GM18526 (cell line): Measurements from ENCODE around the gene GTPBP2.
A peak's percentile ranks its signal among the peaks of the same experiment; 100 is the strongest.

Experiments used
- POLR2A ChIP-seq: IDR thresholded peaks from 3 replicates; pipeline ENCODE4 v1.6.1; 2011; ENCODE audit not compliant: insufficient read length; ENCODE audit errors: extremely low read depth

GTPBP2 gene

DNA sequence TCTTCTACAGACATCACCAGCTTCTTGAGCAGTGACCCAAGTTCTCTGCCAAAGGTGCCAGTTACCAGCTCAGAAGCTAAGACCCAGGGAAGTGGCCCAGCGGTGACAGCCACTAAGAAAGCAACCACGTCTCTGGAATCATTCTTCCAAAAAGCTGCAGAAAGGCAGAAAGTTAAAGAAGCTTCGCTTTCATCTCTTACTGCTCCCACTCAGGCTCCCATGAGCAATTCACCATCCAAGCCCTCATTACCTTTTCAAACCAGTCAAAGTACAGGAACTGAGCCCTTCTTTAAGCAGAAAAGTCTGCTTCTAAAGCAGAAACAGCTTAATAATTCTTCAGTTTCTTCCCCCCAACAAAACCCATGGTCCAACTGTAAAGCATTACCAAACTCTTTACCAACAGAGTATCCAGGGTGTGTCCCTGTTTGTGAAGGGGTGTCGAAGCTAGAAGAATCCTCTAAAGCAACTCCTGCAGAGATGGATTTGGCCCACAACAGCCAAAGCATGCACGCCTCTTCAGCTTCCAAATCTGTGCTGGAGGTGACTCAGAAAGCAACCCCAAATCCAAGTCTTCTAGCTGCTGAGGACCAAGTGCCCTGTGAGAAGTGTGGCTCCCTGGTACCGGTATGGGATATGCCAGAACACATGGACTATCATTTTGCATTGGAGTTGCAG, 15.2 kb downstream of the GTPBP2 start:
- TF ChIP-seq POLR2A: no peak

DNA sequence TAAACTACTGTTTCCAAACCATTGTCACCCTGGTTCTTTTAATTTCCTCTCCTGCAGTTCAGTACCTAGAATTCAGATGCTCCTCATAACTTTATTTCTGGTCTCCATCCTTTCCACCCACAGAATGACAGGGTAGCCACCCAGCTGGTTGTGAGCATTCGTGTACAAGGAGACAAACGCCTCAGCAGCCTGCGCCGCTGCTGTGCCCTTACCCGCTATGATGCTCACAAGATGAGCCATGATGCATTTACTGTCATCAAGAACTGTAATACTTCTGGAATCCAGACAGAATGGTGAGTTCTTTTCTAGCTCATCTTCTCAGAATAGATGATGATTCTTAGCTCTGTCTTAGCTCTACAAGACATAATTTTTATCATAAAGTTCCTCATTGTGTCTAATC, 18.6 kb downstream of the GTPBP2 start:
- TF ChIP-seq POLR2A: no peak

DNA sequence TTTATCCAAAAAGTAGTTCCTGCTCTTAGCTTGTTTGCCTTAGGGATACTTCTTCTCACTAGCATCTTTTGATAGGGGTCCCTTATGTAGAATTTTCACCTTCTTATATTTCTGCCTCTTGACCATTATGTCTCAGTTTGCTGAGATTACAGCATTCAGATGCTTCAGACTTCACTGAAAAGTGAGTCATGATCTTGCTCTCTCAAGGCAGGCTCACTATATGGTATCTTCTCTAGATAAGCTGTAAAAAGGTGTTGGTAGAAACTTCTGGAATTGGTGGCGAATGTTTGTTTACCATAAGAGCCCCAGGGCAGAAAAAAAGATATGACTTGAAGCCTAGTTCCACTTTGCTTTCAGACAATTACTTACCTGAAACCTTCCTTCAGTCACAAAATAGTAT, 19.7 kb downstream of the GTPBP2 start:
- TF ChIP-seq POLR2A: no peak

DNA sequence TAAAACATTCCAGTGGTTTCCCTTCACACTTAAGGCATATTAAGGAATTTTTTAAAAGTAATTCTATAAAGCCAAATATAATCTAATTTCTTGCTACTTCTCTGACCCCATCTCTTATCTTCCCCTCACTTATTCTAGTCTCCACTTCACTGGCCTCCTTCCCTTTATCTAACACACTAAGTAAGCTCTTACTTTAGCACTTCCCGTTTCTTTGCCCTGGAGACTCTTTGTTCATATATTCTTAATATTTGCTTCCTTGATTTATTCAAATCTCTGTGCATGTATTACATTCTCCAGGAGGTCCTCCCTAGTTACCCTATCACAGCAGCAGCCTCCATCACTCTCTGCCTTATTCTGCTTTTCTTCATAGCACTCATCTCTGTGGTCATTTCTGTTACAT, 20.3 kb downstream of the GTPBP2 start:
- TF ChIP-seq POLR2A: no peak

DNA sequence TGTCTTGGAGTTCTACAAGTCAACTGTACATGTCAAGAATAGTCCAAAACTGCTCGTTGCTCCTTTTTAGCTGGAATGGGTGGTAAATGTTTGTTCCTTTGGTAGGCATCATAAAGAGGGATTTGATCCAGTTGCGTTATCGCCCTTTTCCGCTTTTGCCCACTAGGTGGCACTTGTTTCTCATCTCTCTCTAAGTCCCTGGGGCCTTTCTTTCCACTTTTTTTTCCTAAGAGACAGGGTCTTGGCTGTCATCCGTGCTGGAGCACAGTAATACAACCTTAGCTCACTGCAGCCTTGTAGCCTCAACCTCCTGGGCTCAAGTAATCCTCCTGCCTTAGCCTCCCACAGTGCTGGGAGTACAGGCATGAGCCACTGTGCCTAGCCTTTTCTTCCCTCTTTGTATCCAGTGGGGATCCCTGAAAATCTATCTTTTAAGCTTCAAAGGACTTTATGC, 20.7 kb downstream of the GTPBP2 start:
- no peak for TF ChIP-seq POLR2A

DNA sequence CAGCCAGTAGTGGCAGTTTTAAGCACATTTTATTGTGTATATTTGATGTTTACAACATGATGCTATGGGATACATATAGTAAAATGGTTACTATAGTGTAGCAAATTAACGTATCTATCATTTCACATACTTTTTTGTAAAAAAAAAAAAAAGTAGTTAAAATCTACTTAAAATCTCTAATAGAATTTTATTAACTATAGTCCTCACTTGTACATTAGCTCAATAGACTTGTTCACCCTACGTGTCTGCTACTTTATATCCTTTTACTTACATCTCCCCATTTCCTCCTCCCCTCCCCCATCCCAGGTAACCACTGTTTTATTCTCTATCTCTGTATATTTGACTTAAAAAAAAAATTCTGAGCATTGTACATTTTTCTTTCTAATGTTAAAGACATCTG, 23.0 kb downstream of the GTPBP2 start:
- no peak for TF ChIP-seq POLR2A

DNA sequence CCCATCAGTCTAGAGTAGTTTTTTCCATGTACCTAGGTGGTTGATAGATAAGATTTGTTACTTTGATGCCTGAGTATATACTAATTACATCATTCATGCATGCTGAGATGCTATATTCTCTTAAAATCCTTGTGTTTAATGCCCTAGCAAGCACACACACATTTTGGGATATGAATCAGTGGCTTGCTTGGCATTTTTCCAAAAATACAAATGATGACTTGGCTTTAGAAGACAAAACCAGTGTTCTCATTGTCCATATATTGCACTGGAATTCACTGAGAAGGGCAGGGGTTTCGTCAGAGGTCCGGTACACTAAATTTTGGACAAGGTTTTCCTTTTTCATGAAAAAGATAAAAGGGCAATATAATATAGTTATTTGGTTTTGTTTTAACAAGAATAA, 24.9 kb downstream of the GTPBP2 start:
- TF ChIP-seq POLR2A: no peak

DNA sequence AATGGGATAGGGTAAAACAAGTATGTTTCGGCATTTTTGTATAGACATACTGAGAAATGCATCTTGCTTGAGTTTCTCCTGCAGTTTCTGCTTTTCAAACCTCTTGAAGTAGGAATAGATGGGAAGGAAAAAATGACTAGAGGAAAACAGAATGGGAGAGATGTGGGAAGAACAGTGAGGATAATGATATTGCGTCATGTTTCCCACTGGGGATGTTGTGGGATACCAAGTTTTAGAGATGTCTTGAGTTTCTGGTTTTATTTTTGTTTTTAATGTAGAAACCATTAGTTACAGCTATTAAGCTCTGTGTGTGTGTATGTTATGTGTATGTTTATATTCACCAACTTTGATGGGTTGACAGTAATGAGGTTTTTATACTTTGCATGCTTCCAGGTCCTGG, 28.5 kb downstream of the GTPBP2 start:
- TF ChIP-seq POLR2A: no peak

DNA sequence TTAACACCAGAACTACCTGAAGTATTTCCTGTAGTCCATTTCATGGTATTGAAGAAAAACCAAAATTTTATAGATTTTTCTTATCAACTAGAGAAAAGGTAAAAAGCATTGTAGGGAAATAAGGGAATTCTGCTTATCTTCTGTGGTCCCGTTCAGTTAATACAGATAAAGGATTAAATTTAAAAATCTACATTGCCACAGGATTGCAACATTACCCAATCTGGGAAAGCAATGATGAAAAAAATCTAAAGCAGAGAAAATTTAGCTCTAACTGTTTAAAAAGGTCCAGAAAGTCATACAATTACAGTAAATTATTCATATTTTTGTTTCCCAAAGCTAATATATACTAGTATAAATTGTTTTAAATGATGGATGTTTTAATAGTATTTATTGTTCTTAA, 35.1 kb downstream of the GTPBP2 start:
- no peak for TF ChIP-seq POLR2A

DNA sequence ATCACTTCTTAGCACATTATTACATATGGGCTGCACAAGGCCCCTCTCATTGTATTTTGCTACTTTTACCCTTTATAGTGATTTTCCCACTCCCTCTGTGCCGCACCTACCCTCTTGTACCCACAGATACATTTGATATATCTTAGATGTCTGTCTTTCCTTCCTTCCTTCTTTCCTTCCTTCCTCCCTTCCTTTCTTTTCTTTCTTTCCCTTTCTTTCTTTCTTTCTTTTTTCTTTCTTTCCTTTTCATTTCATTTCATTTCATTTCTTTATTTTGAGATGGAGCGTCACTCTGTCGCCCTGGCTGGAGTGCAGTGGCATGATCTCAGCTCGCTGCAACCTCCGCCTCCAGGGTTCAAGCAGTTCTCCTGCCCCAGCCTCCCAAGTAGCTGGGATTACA, 40.9 kb downstream of the GTPBP2 start:
- TF ChIP-seq POLR2A: no peak

DNA sequence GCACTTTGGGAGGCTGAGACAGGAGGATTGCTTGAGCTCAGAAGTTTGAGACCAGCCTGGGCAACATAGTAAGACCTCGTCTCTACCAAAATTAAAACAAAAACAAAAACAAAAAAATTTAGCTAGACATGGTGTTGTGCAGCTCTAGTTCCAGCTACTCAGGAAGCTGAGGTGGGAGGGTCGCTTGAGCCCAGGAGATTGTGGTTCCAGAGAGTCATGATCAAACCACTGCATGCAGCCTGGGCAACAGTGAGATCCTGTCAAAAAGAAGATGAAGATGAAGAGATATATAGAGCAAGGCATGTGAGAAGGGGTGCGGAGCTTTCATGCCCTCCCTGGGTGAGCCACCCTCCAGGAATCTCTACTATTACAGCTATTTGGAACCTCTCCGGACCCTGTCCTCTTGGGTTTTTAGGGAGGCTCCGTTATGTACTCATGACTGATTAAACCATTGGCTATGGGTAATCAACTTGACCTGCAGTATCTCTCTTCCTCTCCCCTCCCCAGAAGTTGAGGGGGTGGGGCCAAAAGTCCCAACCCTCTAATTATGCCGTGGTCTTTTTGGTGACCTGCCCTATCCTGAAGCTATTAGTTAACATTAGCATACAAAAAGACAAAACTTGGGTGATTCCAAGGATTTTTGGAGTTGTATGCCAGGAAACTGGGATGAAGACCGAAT, 44.0 kb downstream of the GTPBP2 start:
- no peak for TF ChIP-seq POLR2A

DNA sequence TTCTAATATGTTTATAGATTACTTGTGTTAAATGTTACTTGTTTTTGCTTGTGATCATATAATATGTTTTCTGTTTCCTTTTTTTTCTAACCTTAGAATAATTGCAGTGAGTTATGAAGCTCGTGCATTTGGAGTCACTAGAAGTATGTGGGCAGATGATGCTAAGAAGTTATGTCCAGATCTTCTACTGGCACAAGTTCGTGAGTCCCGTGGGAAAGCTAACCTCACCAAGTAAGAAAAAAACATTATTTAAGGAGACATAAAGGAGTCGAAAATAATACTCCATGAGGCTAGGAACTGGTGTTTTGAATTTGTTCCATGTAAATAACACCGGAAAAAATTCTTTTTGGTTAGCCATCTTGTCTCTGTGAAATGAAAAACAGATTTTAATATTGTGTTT, 46.2 kb downstream of the GTPBP2 start:
- TF ChIP-seq POLR2A: no peak

DNA sequence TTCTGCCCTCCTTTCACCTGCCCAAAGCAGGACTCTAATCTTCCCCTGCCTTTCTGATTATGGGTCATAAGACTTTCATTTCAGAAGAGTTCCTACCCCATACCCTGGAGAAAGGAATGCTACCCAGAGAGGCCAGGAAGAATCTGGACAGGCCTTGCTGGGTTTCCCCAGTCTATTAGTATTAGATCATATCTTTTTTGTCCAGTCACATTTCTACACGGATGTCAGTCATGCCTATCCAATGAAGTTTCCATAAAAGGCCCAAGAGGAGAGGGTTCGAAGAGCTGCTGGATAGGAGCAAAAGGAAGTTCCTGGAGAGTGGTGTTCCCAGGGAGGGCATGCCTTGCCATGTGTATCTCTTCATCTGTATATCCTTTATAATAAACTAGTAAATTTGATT, 49.9 kb downstream of the GTPBP2 start:
- no peak for TF ChIP-seq POLR2A

DNA sequence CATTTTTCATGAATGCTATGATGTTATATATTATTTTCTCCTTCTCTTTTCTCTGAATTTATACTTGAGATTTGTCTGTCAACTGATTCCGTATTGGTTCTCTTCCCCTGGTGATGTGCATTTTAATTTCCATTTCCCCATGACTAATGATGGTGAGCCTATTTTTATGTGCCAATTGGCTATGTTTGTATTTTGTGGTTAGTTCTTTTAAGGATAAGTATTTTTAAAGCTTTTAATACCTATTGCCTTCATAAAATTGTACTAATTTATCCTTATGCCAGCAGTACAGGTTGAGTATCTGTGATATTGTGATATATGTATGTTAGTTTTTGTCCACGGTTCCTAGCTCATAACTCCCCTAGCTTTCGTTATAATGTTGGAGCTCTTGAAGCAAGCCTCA, 50.3 kb downstream of the GTPBP2 start:
- no peak for TF ChIP-seq POLR2A

DNA sequence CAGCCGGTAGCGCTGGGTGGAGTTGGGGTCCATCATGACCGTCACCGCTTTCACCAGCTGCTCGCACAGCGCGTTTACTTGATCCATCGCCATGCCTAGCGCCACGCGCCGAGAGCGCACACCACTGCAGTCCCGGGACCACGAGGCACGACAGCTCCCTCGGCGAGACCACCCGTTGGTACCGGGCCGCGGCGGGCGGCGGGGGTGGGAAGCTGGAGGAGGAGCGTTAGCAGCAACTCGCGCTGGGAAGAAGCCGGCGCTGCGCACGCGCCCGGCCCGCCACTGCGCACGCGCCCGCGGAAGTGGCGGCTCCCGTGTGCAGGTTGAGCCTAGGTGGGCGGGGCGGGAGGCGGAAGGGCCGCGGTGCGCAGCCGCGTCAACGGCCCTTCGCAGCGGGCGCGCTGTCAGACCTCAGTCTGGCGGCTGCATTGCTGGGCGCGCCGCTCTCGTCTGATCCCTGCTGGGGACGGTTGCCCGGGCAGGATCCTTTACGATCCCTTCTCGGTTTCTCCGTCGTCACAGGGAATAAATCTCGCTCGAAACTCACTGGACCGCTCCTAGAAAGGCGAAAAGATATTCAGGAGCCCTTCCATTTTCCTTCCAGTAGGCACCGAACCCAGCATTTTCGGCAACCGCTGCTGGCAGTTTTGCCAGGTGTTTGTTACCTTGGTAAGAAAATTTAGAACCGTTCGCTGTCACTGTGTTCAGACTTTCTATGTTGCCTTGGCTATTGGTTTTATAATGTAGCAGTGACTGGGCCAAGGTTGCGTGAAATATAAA, 53.1 kb downstream of the GTPBP2 start, which contains the start of the genes POLH and XPO5:
Gene POLH, plus strand, starts transcription at position 414 of the 780 bp plus-strand sequence. CDS start 6,135 bp downstream, outside the sequence.
Gene XPO5, minus strand, starts transcription at position 267 of the 780 bp plus-strand sequence. Its CDS starts 174 bp downstream, at position 93.
- peak; percentile 99 for TF ChIP-seq POLR2A

DNA sequence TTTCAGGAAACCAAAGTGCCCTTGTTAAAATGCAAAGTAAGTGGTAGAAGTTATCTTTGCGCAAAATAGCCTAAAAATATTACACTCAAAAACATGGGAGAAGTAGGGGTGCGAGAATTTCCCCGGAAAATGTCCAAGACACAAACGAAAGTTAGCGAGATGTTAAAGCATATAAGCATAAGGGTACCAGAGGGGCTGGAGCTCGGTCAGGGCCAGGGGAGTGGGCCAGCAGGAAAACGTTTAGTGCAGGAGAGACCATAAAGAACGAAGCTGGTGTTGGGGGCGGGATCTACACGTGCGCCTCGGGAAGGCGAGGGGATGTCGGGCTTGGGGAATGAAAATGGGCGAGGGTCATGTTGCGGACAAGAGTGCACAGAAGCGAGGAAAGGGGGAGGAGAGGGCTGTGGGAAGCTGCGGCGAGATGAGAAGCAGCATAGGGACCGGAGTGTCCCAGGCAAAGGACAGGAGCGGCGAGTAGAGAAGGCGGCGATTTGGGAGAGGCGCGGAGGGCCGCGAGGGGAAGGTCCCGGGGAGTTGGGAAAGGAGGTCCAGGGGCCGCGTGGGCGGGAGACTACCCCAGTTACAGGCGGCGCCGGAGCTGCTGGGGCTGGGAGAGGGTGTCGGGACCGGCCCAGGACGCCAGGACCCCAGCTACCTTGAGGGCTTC, 53.8 kb downstream of the GTPBP2 start:
- no peak for TF ChIP-seq POLR2A

DNA sequence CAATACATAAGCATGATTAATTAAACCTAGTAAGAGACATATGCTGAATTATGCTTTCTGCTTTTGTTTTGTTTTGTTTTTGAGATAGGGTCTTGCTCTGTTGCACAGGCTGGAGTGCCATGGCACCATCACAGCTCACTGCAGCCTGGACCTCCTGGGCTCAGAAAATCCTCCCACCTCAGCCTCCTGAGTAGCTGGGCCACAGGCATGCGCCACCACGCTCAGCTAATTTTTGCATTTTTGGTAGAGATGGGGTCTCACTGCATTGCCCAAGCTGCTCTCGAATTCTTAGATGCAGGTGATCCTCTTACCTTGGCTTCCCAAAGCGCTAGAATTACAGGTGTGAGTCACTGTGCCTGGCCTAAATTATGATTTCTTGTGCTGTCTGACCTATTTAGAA, 57.0 kb downstream of the GTPBP2 start:
- TF ChIP-seq POLR2A: no peak
